GM12878 (cell line): ENCODE data around the gene PIP4K2A.
A peak's percentile ranks its signal among the peaks of the same experiment; 100 is the strongest.

Experiments used
- CTCF ChIP-seq, 3 experiments: IDR thresholded peaks in 2 of 3; conservative IDR thresholded peaks in 1 of 3; 2 replicates each; pipeline ENCODE4 v1.5.1; 2011; ENCODE audit warnings: low read depth in 3 of 3, low read length in 3 of 3, mild to moderate bottlenecking in 3 of 3, control low read depth in 2 of 3, moderate library complexity in 2 of 3, inconsistent platforms in 1 of 3, mixed read lengths in 1 of 3; ENCODE audit not compliant: control insufficient read depth in 2 of 3, insufficient read depth in 1 of 3; ENCODE audit errors: extremely low read depth in 1 of 3
- DPF2 ChIP-seq: fragments of 450-650 bp; IDR thresholded peaks from 2 replicates; pipeline ENCODE4 v1.6.1; 2017; ENCODE audit warnings: mild to moderate bottlenecking
- GABPA ChIP-seq: IDR thresholded peaks from 2 replicates; pipeline ENCODE4 v1.6.1; 2014; ENCODE audit warnings: antibody characterized with exemption, low read depth, mild to moderate bottlenecking, inconsistent platforms
- IKZF1 ChIP-seq: fragments of 450-650 bp; conservative IDR thresholded peaks from 2 replicates; pipeline ENCODE4 v1.6.1; 2017; ENCODE audit warnings: antibody characterized with exemption, mild to moderate bottlenecking
- MAX ChIP-seq: IDR thresholded peaks from 2 replicates; pipeline ENCODE4 v1.6.1; 2012; ENCODE audit warnings: low read depth, low read length, improper control_type of control experiment
- MXI1 ChIP-seq: fragments of 150-350 bp; IDR thresholded peaks from 2 replicates; pipeline ENCODE4 v1.6.1; 2011; ENCODE audit warnings: low read depth, mild to moderate bottlenecking, inconsistent platforms, low read length, improper control_type of control experiment
- POLR2AphosphoS5 ChIP-seq: IDR thresholded peaks from 2 replicates; pipeline ENCODE4 v1.6.1; 2011; ENCODE audit warnings: mild to moderate bottlenecking, low read length, inconsistent platforms
- REST ChIP-seq: IDR thresholded peaks from 2 replicates; pipeline ENCODE4 v1.6.1; 2012; ENCODE audit warnings: mild to moderate bottlenecking, low read depth, low read length
- STAT1 ChIP-seq: fragments of 450-650 bp; conservative IDR thresholded peaks from 2 replicates; pipeline ENCODE4 v1.6.1; 2014; ENCODE audit warnings: antibody characterized with exemption, mild to moderate bottlenecking
- YY1 ChIP-seq: IDR thresholded peaks from 2 replicates; pipeline ENCODE4 v1.6.1; 2011; ENCODE audit warnings: low read depth, mild to moderate bottlenecking, low read length
- ZNF24 ChIP-seq: fragments of 450-650 bp; IDR thresholded peaks from 2 replicates; pipeline ENCODE4 v1.6.1; 2017; ENCODE audit warnings: antibody characterized with exemption, mild to moderate bottlenecking
- ZNF384 ChIP-seq: IDR thresholded peaks from 2 replicates; pipeline ENCODE4 v1.6.1; 2012; ENCODE audit warnings: low read depth, mild to moderate bottlenecking, low read length, improper control_type of control experiment, borderline replicate concordance

- TF ChIP-seq MXI1 (peak; percentile 55; the same call in 1 of the 2 replicates), MAX (no peak), IKZF1 (no peak), CTCF (IDR thresholded peaks at IDR 0.05 in 2 of 3, conservative IDR thresholded peaks at IDR 0.05 in 1 of 3; ENCODE audit: control insufficient read depth in 2 of 3, extremely low read depth in 1 of 3, insufficient read depth in 1 of 3, low read depth in 3 of 3, low read length in 3 of 3) (no peak), STAT1 (no peak), YY1 (no peak), ZNF24 (no peak), ZNF384 (no peak), REST (no peak), DPF2 (no peak), GABPA (no peak), POLR2AphosphoS5 (no peak)
Observed at GRCh38 chr10:22597138-22597537, 117.2 kb downstream of the PIP4K2A start.
